LNCaP clone FGC (cell line): ENCODE data around the gene RNF214.

Experiments
- DNase-seq: peaks from one replicate; pipeline ENCODE4 v3.0.0-alpha.2; 2011; ENCODE audit warnings: low read depth
- H3K4me3 ChIP-seq: 2 replicates; pipeline ENCODE4 v1.5.1; 2011; ENCODE audit warnings: mild to moderate bottlenecking, low read depth, low read length, control low read depth
- CTCF ChIP-seq: IDR thresholded peaks from 2 replicates; pipeline ENCODE4 v1.5.1; 2012; ENCODE audit warnings: mild to moderate bottlenecking; ENCODE audit not compliant: control insufficient read depth, insufficient read depth; ENCODE audit errors: extremely low read depth

Gene RNF214

GRCh38 chr11:117187799-117188481, 44.5 kb upstream of the RNF214 start:
- DNase-seq = no peak
- no peak overlapping the region for H3K4me3 ChIP-seq
- TF ChIP-seq CTCF = no peak

GRCh38 chr11:117188620-117189081, 43.8 kb upstream of the RNF214 start:
- H3K4me3 ChIP-seq = no peak overlapping the region
- no peak for TF ChIP-seq CTCF
- no peak for DNase-seq

- H3K4me3 ChIP-seq = no peak overlapping the region
- no peak for DNase-seq
- no peak for TF ChIP-seq CTCF
Measured at GRCh38 chr11:117189191-117189940, 43.1 kb upstream of the RNF214 start.

- no peak for DNase-seq
- TF ChIP-seq CTCF = no peak
- no peak overlapping the region for H3K4me3 ChIP-seq
Measured at GRCh38 chr11:117189941-117190544, 42.4 kb upstream of the RNF214 start.

- H3K4me3 ChIP-seq = no peak overlapping the region
- no peak for TF ChIP-seq CTCF
- DNase-seq = no peak
Measured at GRCh38 chr11:117191680-117192400, 40.6 kb upstream of the RNF214 start.

DNA sequence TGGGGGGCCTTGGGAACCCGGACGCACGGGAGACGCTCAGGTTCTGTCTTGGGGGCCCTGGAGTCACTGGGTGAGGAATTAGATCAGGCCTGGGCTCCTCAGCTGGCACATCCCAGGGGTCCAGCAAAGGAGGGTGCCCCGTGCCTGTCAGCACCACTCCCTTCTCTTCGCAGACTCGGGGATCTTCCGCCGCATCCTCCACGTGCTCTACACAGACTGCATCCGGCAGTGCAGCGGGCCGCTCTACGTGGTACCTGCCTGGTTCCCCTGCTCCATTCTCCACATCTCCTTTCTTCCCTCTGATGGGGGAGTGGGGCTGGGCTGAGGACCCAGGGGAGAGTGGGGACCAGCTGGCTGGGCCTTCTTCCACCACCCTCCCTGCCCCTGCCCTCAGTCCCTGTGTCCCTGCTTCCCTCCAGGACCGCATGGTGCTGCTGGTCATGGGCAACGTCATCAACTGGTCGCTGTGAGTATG, 40.0 kb upstream of the RNF214 start:
- TF ChIP-seq CTCF = no peak
- H3K4me3 ChIP-seq = no peak overlapping the region
- DNase-seq = no peak
